ENCODE measurements around the gene CKAP2L.

CKAP2L gene

DNA sequence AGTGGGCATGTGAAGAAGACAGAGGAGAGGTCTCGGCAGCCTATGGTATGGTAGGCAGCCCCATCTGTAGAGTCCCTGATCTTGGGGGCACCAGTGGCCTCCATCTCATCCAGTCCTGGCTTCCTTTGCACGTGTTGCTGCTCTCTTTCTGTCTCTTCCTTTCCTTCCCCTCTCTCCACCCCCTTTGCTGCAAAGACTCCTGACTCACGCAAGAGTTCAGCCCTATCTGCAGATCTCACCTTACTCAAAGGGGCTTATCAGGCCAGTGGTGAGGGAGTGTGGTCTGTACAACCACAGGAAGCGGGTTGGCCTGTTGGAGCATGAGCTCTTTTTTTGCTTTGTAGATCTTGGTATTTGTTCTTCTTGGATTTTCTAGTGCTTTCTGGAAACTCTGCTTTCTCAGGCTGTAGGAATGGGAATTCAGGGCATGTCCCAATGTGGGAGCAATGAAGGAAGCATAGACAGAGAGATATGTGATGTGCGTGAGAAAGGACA lies 58.2 kb downstream of the CKAP2L start:
- peak overlapping the region; percentile 72 for H3K4me2 ChIP-seq (ENCODE audit: low read depth, low read length, poor library complexity, severe bottlenecking)
- no peaks in the 10 kb centered on the region for H3K27me3 ChIP-seq (ENCODE audit: insufficient read depth, low read length, poor library complexity, severe bottlenecking)
- H3K4me3 ChIP-seq (ENCODE audit: low read length, poor library complexity, severe bottlenecking): peak overlapping the region; percentile 56
- TF ChIP-seq EZH2phosphoT487 (IDR thresholded peaks at IDR 0.05; ENCODE audit: borderline replicate concordance): no peak
- TF ChIP-seq, protein P1, sequence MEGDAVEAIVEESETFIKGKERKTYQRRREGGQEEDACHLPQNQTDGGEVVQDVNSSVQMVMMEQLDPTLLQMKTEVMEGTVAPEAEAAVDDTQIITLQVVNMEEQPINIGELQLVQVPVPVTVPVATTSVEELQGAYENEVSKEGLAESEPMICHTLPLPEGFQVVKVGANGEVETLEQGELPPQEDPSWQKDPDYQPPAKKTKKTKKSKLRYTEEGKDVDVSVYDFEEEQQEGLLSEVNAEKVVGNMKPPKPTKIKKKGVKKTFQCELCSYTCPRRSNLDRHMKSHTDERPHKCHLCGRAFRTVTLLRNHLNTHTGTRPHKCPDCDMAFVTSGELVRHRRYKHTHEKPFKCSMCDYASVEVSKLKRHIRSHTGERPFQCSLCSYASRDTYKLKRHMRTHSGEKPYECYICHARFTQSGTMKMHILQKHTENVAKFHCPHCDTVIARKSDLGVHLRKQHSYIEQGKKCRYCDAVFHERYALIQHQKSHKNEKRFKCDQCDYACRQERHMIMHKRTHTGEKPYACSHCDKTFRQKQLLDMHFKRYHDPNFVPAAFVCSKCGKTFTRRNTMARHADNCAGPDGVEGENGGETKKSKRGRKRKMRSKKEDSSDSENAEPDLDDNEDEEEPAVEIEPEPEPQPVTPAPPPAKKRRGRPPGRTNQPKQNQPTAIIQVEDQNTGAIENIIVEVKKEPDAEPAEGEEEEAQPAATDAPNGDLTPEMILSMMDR (conservative IDR thresholded peaks at IDR 0.05; ENCODE audit: low read length): no peak
- H3K4me1 ChIP-seq (ENCODE audit: insufficient read depth, low read length, poor library complexity, severe bottlenecking): peaks cover 68% of the 10 kb centered on the region
- H2AFZ ChIP-seq (ENCODE audit: low read length): 0 out of 2 replicates have a peak overlapping the region, but pooled peaks have one; percentile 18
- no peaks in the 10 kb centered on the region for H3K9me3 ChIP-seq (ENCODE audit: insufficient read depth, low read depth, low read length)
- H3K36me3 ChIP-seq (ENCODE audit: insufficient read depth, low read length): no peaks in the 10 kb centered on the region
- no peaks in the 10 kb centered on the region for H3F3A ChIP-seq (ENCODE audit: low read depth)
- peak overlapping the region; percentile 60 for H3K9ac ChIP-seq (ENCODE audit: low read depth, low read length, poor library complexity, severe bottlenecking)
- H4K20me1 ChIP-seq (ENCODE audit: insufficient read depth, low read length, poor library complexity, severe bottlenecking): no peaks in the 10 kb centered on the region
- no peaks in the 10 kb centered on the region for H3K79me2 ChIP-seq (ENCODE audit: insufficient read depth, low read length)
- no peaks in the 10 kb centered on the region for H3K9me2 ChIP-seq (replicated peaks; ENCODE audit: low read depth, low read length)

DNA sequence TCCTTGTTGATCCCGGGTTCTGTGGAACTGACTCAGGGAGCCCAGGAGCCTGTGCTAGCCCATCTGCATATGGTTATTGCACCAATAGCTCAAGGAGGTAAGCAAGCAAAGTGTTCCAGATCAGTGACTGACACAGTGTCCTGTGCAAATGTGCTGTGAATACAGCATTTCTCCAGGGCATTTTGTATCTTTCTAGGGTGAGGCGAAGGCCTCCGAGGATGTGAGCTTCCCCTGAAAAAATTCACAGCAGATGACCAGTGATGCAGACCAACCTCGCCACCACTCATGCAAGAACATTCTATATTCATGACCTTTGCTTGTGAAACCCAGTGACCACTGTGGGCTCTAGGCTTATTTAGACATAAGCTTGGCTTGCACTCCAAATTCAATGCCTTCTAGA lies 58.8 kb downstream of the CKAP2L start:
- no peaks in the 10 kb centered on the region for H3K27me3 ChIP-seq (ENCODE audit: insufficient read depth, low read length, poor library complexity, severe bottlenecking)
- no peaks in the 10 kb centered on the region for H3K9me2 ChIP-seq (replicated peaks; ENCODE audit: low read depth, low read length)
- H3K79me2 ChIP-seq (ENCODE audit: insufficient read depth, low read length): no peaks in the 10 kb centered on the region
- H3K4me1 ChIP-seq (ENCODE audit: insufficient read depth, low read length, poor library complexity, severe bottlenecking): peaks cover 66% of the 10 kb centered on the region
- H3K4me2 ChIP-seq (ENCODE audit: low read depth, low read length, poor library complexity, severe bottlenecking): peak overlapping the region; percentile 72
- no peaks in the 10 kb centered on the region for H3K36me3 ChIP-seq (ENCODE audit: insufficient read depth, low read length)
- H3K4me3 ChIP-seq (ENCODE audit: low read length, poor library complexity, severe bottlenecking): peak overlapping the region; percentile 47
- H3F3A ChIP-seq (ENCODE audit: low read depth): no peaks in the 10 kb centered on the region
- TF ChIP-seq, protein P1 (conservative IDR thresholded peaks at IDR 0.05; ENCODE audit: low read length): no peak
- no peak for TF ChIP-seq EZH2phosphoT487 (IDR thresholded peaks at IDR 0.05; ENCODE audit: borderline replicate concordance)
- peak overlapping the region; percentile 60 for H3K9ac ChIP-seq (ENCODE audit: low read depth, low read length, poor library complexity, severe bottlenecking)
- H2AFZ ChIP-seq (ENCODE audit: low read length): 0 out of 2 replicates have a peak overlapping the region, but pooled peaks have one; percentile 18
- H3K9me3 ChIP-seq (ENCODE audit: insufficient read depth, low read depth, low read length): no peaks in the 10 kb centered on the region
- H4K20me1 ChIP-seq (ENCODE audit: insufficient read depth, low read length, poor library complexity, severe bottlenecking): no peaks in the 10 kb centered on the region

DNA sequence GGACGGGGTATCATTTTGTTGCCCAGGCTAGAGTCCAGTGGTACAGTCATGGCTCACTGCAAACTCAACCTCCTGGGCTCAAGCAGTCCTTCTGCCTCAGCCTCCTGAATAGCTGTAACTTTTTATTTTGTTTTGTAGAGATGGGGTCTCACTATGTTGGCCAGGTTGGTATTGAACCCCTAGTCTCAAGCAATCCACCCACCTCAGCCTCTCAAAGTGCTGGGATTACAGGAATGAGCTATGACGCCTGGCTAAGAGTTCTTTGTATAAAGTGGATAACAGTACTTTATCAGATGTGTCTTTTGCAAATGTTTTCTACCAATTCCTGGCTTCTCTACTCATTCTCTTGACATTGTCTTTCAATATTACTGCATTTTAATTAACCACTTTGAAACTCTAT lies 60.7 kb downstream of the CKAP2L start:
- Histone ChIP-seq H4K20me1 (ENCODE audit: insufficient read depth, low read length, poor library complexity, severe bottlenecking) (no peaks in the 10 kb centered on the region), H3K4me1 (ENCODE audit: insufficient read depth, low read length, poor library complexity, severe bottlenecking) (peaks cover 62% of the 10 kb centered on the region), H3K9ac (ENCODE audit: low read depth, low read length, poor library complexity, severe bottlenecking) (no peak overlapping the region), H3K27me3 (ENCODE audit: insufficient read depth, low read length, poor library complexity, severe bottlenecking) (no peaks in the 10 kb centered on the region), H3F3A (ENCODE audit: low read depth) (no peaks in the 10 kb centered on the region), H3K9me2 (replicated peaks; ENCODE audit: low read depth, low read length) (no peaks in the 10 kb centered on the region), H3K36me3 (ENCODE audit: insufficient read depth, low read length) (no peaks in the 10 kb centered on the region), H3K79me2 (ENCODE audit: insufficient read depth, low read length) (no peaks in the 10 kb centered on the region), H3K9me3 (ENCODE audit: insufficient read depth, low read depth, low read length) (no peaks in the 10 kb centered on the region), H3K4me2 (ENCODE audit: low read depth, low read length, poor library complexity, severe bottlenecking) (no peak overlapping the region), H2AFZ (ENCODE audit: low read length) (no peak overlapping the region), H3K4me3 (ENCODE audit: low read length, poor library complexity, severe bottlenecking) (no peak overlapping the region)
- TF ChIP-seq EZH2phosphoT487 (IDR thresholded peaks at IDR 0.05; ENCODE audit: borderline replicate concordance): no peak
- TF ChIP-seq, protein P1 (conservative IDR thresholded peaks at IDR 0.05; ENCODE audit: low read length): no peak

Measured in Loucy (cell line).